ENCODE results near the gene SHC3. TPM values are rescaled to one million over a fixed set of nuclear protein-coding genes. Genes with fewer than 3 reads are reported as not detected.

Gene SHC3
- total RNA-seq, 1 experiment from 2014 or later: 0.03 TPM

DNA sequence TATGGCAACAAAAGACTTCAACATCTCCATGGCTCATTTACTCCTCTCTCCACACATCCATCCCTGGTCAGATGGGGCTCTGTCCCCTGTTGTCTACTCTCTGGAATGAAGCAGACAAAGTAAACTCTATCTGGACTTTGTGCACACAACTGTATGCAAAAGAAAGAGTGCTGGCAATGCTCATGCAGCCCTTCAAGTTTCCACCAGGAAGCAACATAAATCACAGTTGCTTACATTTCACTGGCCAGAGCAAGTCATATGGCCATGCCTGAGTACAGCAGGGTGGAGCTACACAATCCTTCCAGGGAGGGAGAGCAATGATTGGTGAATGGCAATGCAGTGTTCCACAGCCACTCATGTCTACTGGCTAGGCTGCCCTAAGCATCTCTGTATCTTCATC lies 12.4 kb upstream of the SHC3 start:
- in situ Hi-C loops (cut with HindIII; ENCODE audit: low pct_unique_long_range_greater_than_20kb, low sequenced_read_pairs): no loop called here
- DNase-seq (ENCODE audit: low read depth, low spot score): no peak

DNA sequence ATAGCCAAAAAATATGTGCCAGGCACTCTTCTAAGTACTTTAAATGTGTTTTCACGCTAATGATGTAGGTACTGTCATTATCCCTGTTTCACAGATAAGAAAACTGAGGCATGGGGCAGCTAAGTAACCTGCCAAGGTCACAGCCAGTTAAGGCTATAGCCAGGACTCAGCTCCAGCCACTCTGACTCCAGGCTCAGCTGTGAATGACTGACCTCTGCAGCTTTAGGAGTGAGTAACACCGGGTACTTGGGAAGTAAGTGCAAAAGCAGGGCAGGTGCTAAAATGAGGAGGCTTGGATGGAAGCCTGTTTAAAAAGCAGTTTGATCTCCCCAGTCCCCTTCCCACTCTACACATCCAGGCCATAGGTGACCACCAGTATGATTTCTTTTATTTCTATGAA lies 10.6 kb upstream of the SHC3 start:
- no peak for DNase-seq (ENCODE audit: low read depth, low spot score)
- in situ Hi-C loops (cut with HindIII; ENCODE audit: low pct_unique_long_range_greater_than_20kb, low sequenced_read_pairs): no loop called here

GRCh38 chr9:89187950-89188349 lies 9.3 kb upstream of the SHC3 start:
- DNase-seq (ENCODE audit: low read depth, low spot score): no peak
- in situ Hi-C loops (cut with HindIII; ENCODE audit: low pct_unique_long_range_greater_than_20kb, low sequenced_read_pairs): no loop called here

DNA sequence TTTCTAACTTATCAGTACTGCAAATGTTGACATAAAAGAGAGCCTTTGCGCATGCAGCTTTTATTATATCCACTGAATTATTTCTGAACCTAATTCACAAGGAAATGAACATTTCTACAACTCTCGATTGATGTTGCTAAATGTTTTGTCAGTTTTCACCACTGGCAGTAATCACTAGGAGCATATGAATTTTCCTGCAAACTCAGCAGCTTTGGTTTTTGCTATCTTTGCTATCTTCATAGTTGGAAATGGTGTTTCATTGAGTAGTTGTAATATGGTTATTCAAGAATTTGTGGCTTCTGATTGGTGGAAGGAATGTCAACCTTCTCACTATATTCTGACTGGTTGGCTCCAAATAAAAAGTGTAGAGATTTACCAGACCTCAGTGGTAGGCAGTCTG lies 8.9 kb upstream of the SHC3 start:
- no peak for DNase-seq (ENCODE audit: low read depth, low spot score)

GRCh38 chr9:89186960-89187359 lies 8.3 kb upstream of the SHC3 start:
- DNase-seq (ENCODE audit: low read depth, low spot score): no peak
- in situ Hi-C loops (cut with HindIII; ENCODE audit: low pct_unique_long_range_greater_than_20kb, low sequenced_read_pairs): no loop called here

More for the DNA sequence above, 8.9 kb upstream of the SHC3 start:
- in situ Hi-C loops (cut with HindIII; ENCODE audit: low pct_unique_long_range_greater_than_20kb, low sequenced_read_pairs): no loop called here

DNA sequence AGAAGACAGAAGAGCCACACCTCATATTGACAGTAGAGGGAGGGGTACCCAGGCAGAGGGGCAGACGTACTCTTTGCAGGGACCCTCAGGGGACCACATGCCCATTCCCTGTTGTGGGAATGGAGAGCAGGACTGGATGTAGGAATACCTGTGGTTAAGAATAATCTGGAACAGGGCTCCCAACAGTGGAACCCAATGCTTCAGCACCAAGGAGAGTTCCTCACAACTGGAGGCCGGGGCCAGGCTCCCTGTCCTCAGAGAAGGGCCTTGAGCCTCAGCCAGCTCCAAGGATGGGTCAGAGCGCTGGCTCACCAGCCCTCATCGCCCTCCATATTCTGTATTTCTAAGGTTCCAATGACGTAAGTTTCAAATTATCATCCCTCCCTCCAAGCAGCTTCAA lies 7.4 kb upstream of the SHC3 start:
- in situ Hi-C loops (cut with HindIII; ENCODE audit: low pct_unique_long_range_greater_than_20kb, low sequenced_read_pairs): no loop called here
- no peak for DNase-seq (ENCODE audit: low read depth, low spot score)

DNA sequence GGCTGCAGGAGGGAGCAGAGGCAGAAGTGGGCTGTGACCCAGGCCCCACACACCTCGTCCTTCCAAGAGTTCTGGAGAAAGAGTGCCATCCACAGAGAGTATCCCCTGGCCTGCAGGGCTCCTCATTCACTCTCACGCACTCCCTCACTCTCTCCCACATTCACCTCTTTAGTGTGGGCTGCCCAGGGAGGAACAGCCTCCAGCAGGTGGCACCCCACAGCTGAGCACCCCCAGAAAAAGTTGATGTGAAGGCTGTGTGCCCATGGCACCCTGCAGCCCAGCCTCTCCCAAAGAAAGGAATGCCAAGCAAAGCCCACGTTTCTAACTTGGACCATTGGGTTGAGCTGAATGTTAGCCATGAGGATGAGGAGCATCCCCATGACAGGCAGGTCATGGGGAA lies 4.5 kb upstream of the SHC3 start:
- DNase-seq (ENCODE audit: low read depth, low spot score): no peak
- in situ Hi-C loops (cut with HindIII; ENCODE audit: low pct_unique_long_range_greater_than_20kb, low sequenced_read_pairs): no loop called here

DNA sequence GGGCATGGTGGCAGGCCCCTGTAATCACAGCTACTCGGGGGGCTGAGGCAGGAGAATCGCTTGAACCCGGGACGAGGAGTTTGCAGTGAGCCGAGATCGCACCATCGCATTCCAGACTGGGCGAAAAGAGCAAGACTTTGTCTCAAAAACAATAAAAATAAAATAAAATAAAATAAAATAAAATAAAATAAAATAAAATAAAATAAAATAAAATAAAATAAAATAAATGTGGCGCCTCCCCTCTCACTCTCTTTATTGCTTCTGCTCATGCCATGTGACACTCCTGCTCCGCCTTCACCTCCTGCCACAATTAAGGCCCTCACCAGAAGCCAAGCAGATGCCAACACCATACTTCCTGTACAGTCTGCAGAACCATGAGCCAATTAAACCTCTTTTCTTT lies 3.8 kb upstream of the SHC3 start:
- in situ Hi-C loops (cut with HindIII; ENCODE audit: low pct_unique_long_range_greater_than_20kb, low sequenced_read_pairs): no loop called here
- no peak for DNase-seq (ENCODE audit: low read depth, low spot score)

GRCh38 chr9:89179895-89180734 lies 1.5 kb upstream of the SHC3 start:
- DNase-seq (ENCODE audit: low read depth, low spot score): peak; percentile 82
- in situ Hi-C loops (cut with HindIII; ENCODE audit: low pct_unique_long_range_greater_than_20kb, low sequenced_read_pairs): no loop called here

DNA sequence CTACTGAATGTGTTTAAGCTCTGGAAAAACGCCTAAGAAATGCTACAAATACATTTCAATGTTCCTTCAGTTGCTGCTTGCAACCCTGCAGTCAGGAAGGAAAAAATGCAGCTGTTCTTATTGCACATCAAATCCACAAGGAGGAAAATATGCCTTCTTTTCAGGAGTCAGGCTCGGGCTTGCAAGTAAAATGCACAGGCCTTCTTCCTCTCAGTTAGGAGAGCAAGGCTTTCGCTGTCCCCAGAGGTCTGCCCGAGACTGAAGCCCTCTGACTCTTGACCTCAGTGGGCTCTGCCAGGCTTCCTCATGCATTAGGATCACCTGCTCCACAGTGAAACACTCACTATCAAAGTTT lies 899 bp upstream of the SHC3 start:
- no peak for DNase-seq (ENCODE audit: low read depth, low spot score)
- in situ Hi-C loops (cut with HindIII; ENCODE audit: low pct_unique_long_range_greater_than_20kb, low sequenced_read_pairs): no loop called here

- DNase-seq (ENCODE audit: low read depth, low spot score): no peak
- in situ Hi-C loops (cut with HindIII; ENCODE audit: low pct_unique_long_range_greater_than_20kb, low sequenced_read_pairs): no loop called here
Measured at GRCh38 chr9:89178830-89179539, 367 bp upstream of the SHC3 start.

- no peak for DNase-seq (ENCODE audit: low read depth, low spot score)
- in situ Hi-C loops (cut with HindIII; ENCODE audit: low pct_unique_long_range_greater_than_20kb, low sequenced_read_pairs): no loop called here
Measured at GRCh38 chr9:89177012-89177943, 1.3 kb downstream of the SHC3 start.

DNA sequence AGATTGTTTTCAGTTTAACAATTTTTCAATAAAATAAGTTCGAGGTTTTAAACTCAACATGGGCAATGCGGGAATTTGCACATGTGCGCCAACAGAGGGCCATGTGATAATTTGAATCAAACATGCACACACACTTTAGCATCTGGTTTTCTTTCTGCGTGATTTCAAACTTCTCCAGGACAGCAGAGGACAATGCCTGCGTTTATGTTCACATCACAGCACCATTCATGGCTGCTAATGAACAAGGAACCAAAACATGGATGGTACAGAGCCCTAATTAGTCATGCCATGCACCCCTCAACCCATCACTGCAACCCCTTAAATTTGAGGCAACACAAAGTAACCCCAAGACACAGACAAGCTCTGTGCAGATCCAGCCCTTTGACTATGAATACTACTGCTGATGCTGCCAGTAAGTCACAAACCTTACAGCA lies 2.8 kb downstream of the SHC3 start:
- in situ Hi-C loops (cut with HindIII; ENCODE audit: low pct_unique_long_range_greater_than_20kb, low sequenced_read_pairs): no loop called here
- peak; percentile 28 for DNase-seq (ENCODE audit: low read depth, low spot score)

DNA sequence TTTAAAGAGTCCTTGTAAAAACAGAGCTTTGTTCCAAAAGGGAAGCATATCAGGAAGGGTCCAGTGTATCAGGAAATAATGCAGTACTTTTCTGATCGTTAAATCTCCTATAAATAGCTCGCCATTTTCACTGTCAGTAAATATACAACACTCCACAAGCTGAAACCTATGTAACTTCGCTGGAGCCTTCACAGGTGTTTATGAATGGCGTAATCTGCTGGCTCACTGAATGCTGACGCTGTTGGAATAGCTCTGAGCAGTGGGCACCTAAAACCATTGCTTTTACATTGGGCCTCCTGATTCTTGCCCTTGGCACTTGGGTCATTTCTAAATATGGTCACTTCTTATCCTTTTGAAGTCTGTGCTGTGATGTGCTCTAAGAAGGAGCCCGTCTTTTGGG lies 4.3 kb downstream of the SHC3 start:
- DNase-seq (ENCODE audit: low read depth, low spot score): no peak
- in situ Hi-C loops (cut with HindIII; ENCODE audit: low pct_unique_long_range_greater_than_20kb, low sequenced_read_pairs): no loop called here

GRCh38 chr9:89173072-89173471 lies 5.5 kb downstream of the SHC3 start:
- in situ Hi-C loops (cut with HindIII; ENCODE audit: low pct_unique_long_range_greater_than_20kb, low sequenced_read_pairs): no loop called here
- DNase-seq (ENCODE audit: low read depth, low spot score): no peak

GRCh38 chr9:89172398-89172797 lies 6.2 kb downstream of the SHC3 start:
- no peak for DNase-seq (ENCODE audit: low read depth, low spot score)
- in situ Hi-C loops (cut with HindIII; ENCODE audit: low pct_unique_long_range_greater_than_20kb, low sequenced_read_pairs): no loop called here

DNA sequence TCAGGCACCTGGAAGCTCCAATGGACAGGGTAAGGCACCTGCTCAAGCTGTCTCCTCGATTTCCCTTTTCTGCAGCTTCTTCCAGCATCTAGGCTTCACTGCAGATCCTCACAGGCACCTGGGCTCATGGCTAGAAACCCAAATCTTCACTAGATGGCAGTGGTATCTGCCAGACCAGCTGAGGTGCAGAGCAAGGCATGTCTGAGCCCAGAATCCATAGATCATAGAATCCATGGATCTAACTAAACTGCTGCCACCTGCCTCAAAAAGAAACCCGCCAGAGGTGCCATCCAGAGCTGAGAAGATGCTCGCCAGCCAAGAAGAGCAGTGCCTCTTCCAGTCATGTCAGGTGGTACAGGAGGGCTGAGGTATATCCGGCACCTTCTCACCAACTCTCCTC lies 6.9 kb downstream of the SHC3 start:
- in situ Hi-C loops (cut with HindIII; ENCODE audit: low pct_unique_long_range_greater_than_20kb, low sequenced_read_pairs): no loop called here
- peak; percentile 27 for DNase-seq (ENCODE audit: low read depth, low spot score)

DNA sequence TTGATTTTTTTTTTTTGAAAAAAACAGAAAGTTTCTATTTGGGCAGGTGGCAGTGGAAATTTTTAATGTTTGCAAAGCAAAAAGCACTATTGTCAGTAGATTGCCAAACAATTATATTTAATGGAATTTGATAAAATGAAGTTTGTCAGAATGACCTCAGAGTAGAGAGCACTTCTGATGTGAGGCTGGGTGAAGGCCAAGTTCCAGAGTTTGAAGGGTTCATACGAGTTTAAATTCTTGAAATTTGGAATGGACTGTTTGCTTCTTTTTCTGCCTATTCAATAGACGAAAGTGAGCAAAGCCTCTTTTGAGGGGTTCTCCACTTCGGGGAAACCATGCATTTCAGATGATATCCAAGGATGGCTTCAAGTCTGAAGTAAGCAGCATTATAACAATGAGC lies 7.4 kb downstream of the SHC3 start:
- DNase-seq (ENCODE audit: low read depth, low spot score): no peak
- in situ Hi-C loops (cut with HindIII; ENCODE audit: low pct_unique_long_range_greater_than_20kb, low sequenced_read_pairs): no loop called here

Measured in SK-MEL-5 (cell line).